Chondrocyte (in vitro differentiated cells): ENCODE data around the gene PPP2R5C. TPM values are rescaled to one million over a fixed set of nuclear protein-coding genes. Genes with fewer than 3 reads are reported as not detected.
"Not testable (repeated sequence)": the region's sequence is repeated elsewhere in the genome, so short reads cannot be mapped to it uniquely, and the experiment has no call there.

ENCODE experiments used
- DNase-seq: peaks from one replicate; pipeline ENCODE4 v3.0.0; 2021; ENCODE audit warnings: mixed read lengths, low spot score
- H3K27ac Mint-ChIP-seq: one replicate; pipeline ENCODE4 v1.8.0; 2021; ENCODE audit warnings: mild to moderate bottlenecking, moderate library complexity, mixed read lengths; ENCODE audit not compliant: unreplicated experiment
- H3K27me3 Mint-ChIP-seq: 2 replicates; pipeline ENCODE4 v1.8.0; 2021; ENCODE audit warnings: low read depth, mixed read lengths
- H3K36me3 Mint-ChIP-seq: 2 replicates; pipeline ENCODE4 v1.8.0; 2021; ENCODE audit warnings: low read depth, mixed read lengths
- H3K4me1 Mint-ChIP-seq: 2 replicates; pipeline ENCODE4 v1.8.0; 2021; ENCODE audit warnings: low read depth, mild to moderate bottlenecking, mixed read lengths
- H3K4me3 Mint-ChIP-seq: one replicate; pipeline ENCODE4 v1.8.0; 2021; ENCODE audit warnings: mild to moderate bottlenecking, moderate library complexity, mixed read lengths; ENCODE audit not compliant: unreplicated experiment
- H3K9me3 Mint-ChIP-seq: 2 replicates; pipeline ENCODE4 v1.8.0; 2021; ENCODE audit warnings: low read depth, mixed read lengths
- CTCF ChIP-seq: fragments of 200-600 bp; sonication (generic); IDR thresholded peaks from 2 replicates; pipeline ENCODE4 v1.5.0; 2021; ENCODE audit warnings: antibody characterized with exemption, mild to moderate bottlenecking, moderate library complexity
- total RNA-seq: library from RNA; stranded (reverse); gene quantifications from 3 replicates; pipeline ENCODE4 v1.2.1, GENCODE V29; 2021

PPP2R5C gene
- total RNA-seq, 1 donor from 2014 or later, result 95.0 TPM

DNA sequence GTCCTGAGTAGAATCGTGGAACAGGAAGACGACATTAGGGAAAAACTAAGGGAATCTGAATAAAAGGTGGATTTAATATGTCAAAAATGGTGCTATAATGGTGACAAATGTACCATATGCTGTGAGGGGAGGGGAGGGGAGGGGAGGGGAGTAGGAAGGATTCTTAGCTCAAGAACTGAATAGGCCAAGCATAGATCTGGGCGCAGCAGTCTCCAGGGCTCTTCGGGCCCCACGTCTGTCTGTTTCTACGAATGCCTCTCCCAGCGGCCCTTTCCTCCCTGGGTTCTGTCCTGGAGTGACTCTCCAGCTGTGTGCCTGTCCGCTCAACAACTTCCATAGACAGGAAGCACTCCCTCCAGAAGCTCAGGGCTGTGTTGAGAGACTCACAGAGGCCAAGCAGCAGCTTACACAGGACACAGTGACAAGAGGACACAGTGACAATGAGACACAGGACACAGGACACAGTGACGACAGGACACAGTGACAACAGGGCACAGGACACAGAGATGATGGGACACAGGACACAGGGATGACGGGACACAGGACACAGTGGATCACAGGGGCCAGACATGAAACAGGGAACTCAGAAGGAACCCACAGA, 42.4 kb upstream of the PPP2R5C start:
- H3K27me3 Mint-ChIP-seq, result no peaks in the 10 kb centered on the region
- H3K27ac Mint-ChIP-seq, result no peak overlapping the region
- H3K9me3 Mint-ChIP-seq, result peaks cover 3% of the 10 kb centered on the region
- no peak for TF ChIP-seq CTCF
- DNase-seq, result no peak
- H3K4me3 Mint-ChIP-seq, result no peak overlapping the region
- H3K4me1 Mint-ChIP-seq, result peaks cover 23% of the 10 kb centered on the region
- H3K36me3 Mint-ChIP-seq, result no peaks in the 10 kb centered on the region

DNA sequence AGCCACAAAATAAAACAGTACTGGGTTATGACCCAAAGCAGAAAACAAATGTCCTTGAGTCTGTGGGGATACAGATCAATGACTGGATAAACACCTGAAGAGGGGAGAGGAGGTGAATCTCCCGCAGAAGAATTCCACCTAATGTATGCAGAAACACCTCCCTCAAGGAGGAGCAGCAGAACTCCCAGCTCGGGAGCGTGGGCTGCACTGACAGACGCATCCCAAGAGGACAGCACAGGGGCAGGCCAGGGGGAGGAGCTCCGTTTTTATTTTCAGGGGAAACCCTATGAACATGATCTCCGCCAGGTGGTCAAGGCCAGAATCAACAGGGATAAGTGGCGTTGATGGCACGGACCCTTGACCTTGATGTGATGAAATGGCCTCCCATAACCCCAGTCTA, 41.8 kb upstream of the PPP2R5C start:
- no peak for DNase-seq
- H3K27me3 Mint-ChIP-seq, result no peaks in the 10 kb centered on the region
- H3K4me3 Mint-ChIP-seq, result no peak overlapping the region
- H3K27ac Mint-ChIP-seq, result no peak overlapping the region
- H3K9me3 Mint-ChIP-seq, result no peaks in the 10 kb centered on the region
- no peak for TF ChIP-seq CTCF
- H3K36me3 Mint-ChIP-seq, result no peaks in the 10 kb centered on the region
- H3K4me1 Mint-ChIP-seq, result peaks cover 23% of the 10 kb centered on the region

DNA sequence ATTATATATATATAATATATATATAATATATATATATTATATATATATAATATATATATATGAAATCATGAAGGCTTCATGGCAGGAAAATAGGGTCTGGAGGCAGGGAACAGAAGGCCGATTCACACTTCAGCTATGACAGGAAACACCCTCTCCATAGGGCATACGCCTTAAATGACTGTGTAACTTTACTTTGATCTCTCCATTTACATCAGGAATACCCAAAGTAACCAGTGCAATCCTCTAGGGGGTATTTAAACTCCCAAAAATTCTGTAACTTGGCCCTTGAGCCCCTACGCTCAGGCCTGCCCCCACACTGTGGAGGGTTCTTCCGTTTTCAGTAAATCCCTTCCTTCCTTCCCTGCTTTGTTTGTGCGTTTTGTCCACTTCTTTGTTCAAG, 40.4 kb upstream of the PPP2R5C start:
- Mint-ChIP-seq H3K9me3 (no peaks in the 10 kb centered on the region), H3K27ac (no peak overlapping the region)

GRCh38 chr14:101721951-101722661, 39.4 kb upstream of the PPP2R5C start:
- H3K4me1 Mint-ChIP-seq, result peaks cover 16% of the 10 kb centered on the region
- H3K27me3 Mint-ChIP-seq, result no peaks in the 10 kb centered on the region
- no peak for DNase-seq
- H3K9me3 Mint-ChIP-seq, result no peaks in the 10 kb centered on the region
- H3K36me3 Mint-ChIP-seq, result no peaks in the 10 kb centered on the region
- peak overlapping the region; percentile 84 for H3K27ac Mint-ChIP-seq
- peak overlapping the region; percentile 28 for H3K4me3 Mint-ChIP-seq
- TF ChIP-seq CTCF, result no peak

More for the DNA sequence above, 40.4 kb upstream of the PPP2R5C start:
- Mint-ChIP-seq H3K4me1 (peaks cover 23% of the 10 kb centered on the region), H3K36me3 (no peaks in the 10 kb centered on the region), H3K27me3 (no peaks in the 10 kb centered on the region), H3K4me3 (no peak overlapping the region)
- TF ChIP-seq CTCF, result no peak
- no peak for DNase-seq

GRCh38 chr14:101723061-101723595, 38.4 kb upstream of the PPP2R5C start:
- no peaks in the 10 kb centered on the region for H3K9me3 Mint-ChIP-seq
- H3K27me3 Mint-ChIP-seq, result no peaks in the 10 kb centered on the region
- H3K4me3 Mint-ChIP-seq, result no peak overlapping the region
- no peak for DNase-seq
- H3K27ac Mint-ChIP-seq, result no peak overlapping the region
- no peaks in the 10 kb centered on the region for H3K36me3 Mint-ChIP-seq
- TF ChIP-seq CTCF, result no peak
- H3K4me1 Mint-ChIP-seq, result peaks cover 10% of the 10 kb centered on the region

- DNase-seq, H3K4me1 Mint-ChIP-seq, H3K36me3 Mint-ChIP-seq, H3K4me3 Mint-ChIP-seq, H3K27me3 Mint-ChIP-seq, H3K27ac Mint-ChIP-seq, H3K9me3 Mint-ChIP-seq: not testable (repeated sequence)
These were observed 35.9 kb upstream of the PPP2R5C start for GRCh38 chr14:101725652-101726051.
